ENCODE results near the gene ALG1. TPM values are rescaled to one million over a fixed set of nuclear protein-coding genes. Genes with fewer than 3 reads are reported as not detected.
"Not testable (repeated sequence)": the region's sequence is repeated elsewhere in the genome, so short reads cannot be mapped to it uniquely, and the experiment has no call there.

Gene ALG1
- polyA plus RNA-seq, 1 donor from 2014 or later, result 13.9 TPM

DNA sequence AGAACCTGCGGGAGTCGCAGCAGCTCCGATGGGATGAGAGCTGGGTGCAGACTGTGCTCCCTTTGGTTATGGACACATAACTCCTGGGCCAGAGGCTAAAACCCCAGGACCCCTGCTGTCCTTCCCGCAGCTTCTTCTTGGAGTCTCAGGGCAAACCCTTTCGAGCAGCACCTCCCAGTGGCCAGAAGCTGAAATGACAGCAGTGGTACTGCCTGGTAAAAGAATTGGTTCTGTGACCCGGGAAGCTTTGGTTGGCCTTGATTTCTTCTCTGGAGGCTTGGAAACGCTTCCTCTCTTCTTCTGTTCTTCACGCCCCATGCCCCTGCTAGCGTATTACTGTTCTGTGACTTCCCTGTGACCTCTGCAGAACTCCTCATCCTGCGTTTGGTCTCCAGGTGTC is 13.2 kb downstream of the ALG1 start:
- H3K36me3 ChIP-seq (ENCODE audit: insufficient read depth, low read length); H3K9me3 ChIP-seq (ENCODE audit: low read length); H3F3A ChIP-seq (ENCODE audit: insufficient read depth, low read length, poor library complexity, severe bottlenecking); H3K4me2 ChIP-seq (ENCODE audit: low read length); H3K79me2 ChIP-seq (replicated peaks; ENCODE audit: insufficient read depth, low read length); H3K27me3 ChIP-seq (ENCODE audit: insufficient read depth, low read depth, low read length); H3K9ac ChIP-seq (ENCODE audit: low read length); H3K4me3 ChIP-seq (ENCODE audit: low read length); H4K20me1 ChIP-seq (ENCODE audit: insufficient read depth); H2AFZ ChIP-seq (ENCODE audit: low read depth, low read length); H3K9me2 ChIP-seq (ENCODE audit: insufficient read depth, low read length); H3K27ac ChIP-seq (ENCODE audit: low read length): not testable (repeated sequence)
- TF ChIP-seq, protein P1, sequence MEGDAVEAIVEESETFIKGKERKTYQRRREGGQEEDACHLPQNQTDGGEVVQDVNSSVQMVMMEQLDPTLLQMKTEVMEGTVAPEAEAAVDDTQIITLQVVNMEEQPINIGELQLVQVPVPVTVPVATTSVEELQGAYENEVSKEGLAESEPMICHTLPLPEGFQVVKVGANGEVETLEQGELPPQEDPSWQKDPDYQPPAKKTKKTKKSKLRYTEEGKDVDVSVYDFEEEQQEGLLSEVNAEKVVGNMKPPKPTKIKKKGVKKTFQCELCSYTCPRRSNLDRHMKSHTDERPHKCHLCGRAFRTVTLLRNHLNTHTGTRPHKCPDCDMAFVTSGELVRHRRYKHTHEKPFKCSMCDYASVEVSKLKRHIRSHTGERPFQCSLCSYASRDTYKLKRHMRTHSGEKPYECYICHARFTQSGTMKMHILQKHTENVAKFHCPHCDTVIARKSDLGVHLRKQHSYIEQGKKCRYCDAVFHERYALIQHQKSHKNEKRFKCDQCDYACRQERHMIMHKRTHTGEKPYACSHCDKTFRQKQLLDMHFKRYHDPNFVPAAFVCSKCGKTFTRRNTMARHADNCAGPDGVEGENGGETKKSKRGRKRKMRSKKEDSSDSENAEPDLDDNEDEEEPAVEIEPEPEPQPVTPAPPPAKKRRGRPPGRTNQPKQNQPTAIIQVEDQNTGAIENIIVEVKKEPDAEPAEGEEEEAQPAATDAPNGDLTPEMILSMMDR (IDR thresholded peaks at IDR 0.05; ENCODE audit: poor library complexity, severe bottlenecking), result peak; percentile 68
- TF ChIP-seq RAD21 (conservative IDR thresholded peaks at IDR 0.05), result peak; percentile 48
- peak; percentile 46 for TF ChIP-seq SMC3 (conservative IDR thresholded peaks at IDR 0.05; ENCODE audit: poor library complexity)

DNA sequence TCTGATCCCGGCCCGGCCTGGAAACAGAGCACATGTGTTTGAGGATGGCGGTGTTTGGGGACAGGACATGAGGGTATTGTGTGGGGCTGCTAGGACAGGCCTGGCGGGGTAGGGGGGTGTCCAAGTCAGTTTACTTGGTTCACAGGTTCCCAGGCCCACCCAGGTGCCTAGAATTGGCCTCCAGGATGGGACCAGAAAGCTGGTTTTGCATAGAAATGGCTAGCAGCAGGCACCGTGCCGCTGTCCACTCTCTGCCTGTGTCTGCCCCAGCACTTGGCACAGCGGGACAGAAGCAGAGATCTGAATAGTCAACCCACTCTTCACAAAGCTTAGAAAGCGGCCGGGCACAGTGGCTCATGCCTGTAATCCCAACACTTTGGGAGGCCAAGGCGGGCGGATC is 14.1 kb downstream of the ALG1 start:
- not testable (repeated sequence) for H3K4me2 ChIP-seq (ENCODE audit: low read length); H2AFZ ChIP-seq (ENCODE audit: low read depth, low read length); H4K20me1 ChIP-seq (ENCODE audit: insufficient read depth); H3K79me2 ChIP-seq (replicated peaks; ENCODE audit: insufficient read depth, low read length); H3K36me3 ChIP-seq (ENCODE audit: insufficient read depth, low read length); H3F3A ChIP-seq (ENCODE audit: insufficient read depth, low read length, poor library complexity, severe bottlenecking); H3K4me3 ChIP-seq (ENCODE audit: low read length); H3K27ac ChIP-seq (ENCODE audit: low read length); H3K9me2 ChIP-seq (ENCODE audit: insufficient read depth, low read length); H3K9ac ChIP-seq (ENCODE audit: low read length); H3K9me3 ChIP-seq (ENCODE audit: low read length); H3K27me3 ChIP-seq (ENCODE audit: insufficient read depth, low read depth, low read length)

DNA sequence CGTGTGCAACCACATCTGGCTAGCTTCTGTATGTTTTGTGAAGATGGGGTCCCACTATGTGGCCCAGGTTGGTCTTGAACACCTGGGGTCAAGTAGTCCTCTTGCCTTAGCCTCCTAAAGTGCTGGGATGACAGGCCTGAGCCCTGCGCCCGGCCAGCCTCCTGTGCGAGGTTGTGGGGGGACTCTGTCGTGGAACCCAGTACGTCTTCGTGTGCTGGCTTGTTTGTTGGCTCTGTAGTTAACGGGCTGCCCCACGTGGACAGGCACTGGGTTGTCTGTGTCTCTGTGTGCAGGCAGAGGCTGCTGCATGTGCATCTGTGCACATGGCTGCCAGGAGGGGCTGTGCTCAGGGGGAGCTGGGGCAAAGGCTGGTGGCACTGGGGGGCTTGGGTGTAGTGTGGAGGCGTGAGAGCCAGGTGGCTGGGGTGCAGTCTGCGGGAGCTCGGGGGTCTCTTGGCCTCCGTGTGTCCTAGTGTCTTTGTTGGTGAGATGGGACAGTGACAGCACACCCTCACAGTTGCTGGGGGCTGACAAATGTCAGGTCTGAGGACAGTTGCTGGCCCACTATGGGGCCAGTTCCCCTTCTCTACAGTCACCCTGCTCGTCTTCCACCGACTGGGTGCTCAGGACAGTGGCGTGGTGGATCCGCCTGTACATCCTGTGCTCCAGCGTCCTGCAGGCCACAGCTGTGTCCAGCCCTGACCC is 16.6 kb downstream of the ALG1 start:
- not testable (repeated sequence) for H3K9ac ChIP-seq (ENCODE audit: low read length); H3K79me2 ChIP-seq (replicated peaks; ENCODE audit: insufficient read depth, low read length); H2AFZ ChIP-seq (ENCODE audit: low read depth, low read length); H3K9me2 ChIP-seq (ENCODE audit: insufficient read depth, low read length); H3K27ac ChIP-seq (ENCODE audit: low read length); H3F3A ChIP-seq (ENCODE audit: insufficient read depth, low read length, poor library complexity, severe bottlenecking); H4K20me1 ChIP-seq (ENCODE audit: insufficient read depth); H3K9me3 ChIP-seq (ENCODE audit: low read length); H3K36me3 ChIP-seq (ENCODE audit: insufficient read depth, low read length); H3K4me2 ChIP-seq (ENCODE audit: low read length); H3K4me3 ChIP-seq (ENCODE audit: low read length); H3K27me3 ChIP-seq (ENCODE audit: insufficient read depth, low read depth, low read length)

DNA sequence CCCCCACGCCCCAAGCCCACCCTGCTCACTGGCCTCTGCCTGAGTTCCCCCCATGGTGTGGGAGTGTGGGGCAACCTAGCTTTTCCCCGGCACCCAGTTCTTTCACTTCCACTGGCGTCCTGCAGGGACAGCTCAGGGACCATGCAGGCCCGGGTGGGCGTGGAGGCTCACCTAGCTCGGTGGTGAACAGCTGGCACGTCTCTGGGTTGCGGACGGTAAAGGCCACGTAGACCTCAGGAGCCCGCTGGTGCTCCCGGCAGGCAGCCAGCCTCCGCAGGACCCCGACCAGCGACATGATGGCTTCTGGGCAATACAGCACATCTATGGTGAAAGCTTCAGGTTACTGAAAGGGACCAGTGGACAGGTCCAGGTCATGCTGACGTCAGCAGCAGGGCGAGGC is 17.3 kb downstream of the ALG1 start:
- H3K4me3 ChIP-seq (ENCODE audit: low read length); H2AFZ ChIP-seq (ENCODE audit: low read depth, low read length); H3K36me3 ChIP-seq (ENCODE audit: insufficient read depth, low read length); H3K9me2 ChIP-seq (ENCODE audit: insufficient read depth, low read length); H3F3A ChIP-seq (ENCODE audit: insufficient read depth, low read length, poor library complexity, severe bottlenecking); H3K9ac ChIP-seq (ENCODE audit: low read length); H3K27ac ChIP-seq (ENCODE audit: low read length); H4K20me1 ChIP-seq (ENCODE audit: insufficient read depth); H3K9me3 ChIP-seq (ENCODE audit: low read length); H3K4me2 ChIP-seq (ENCODE audit: low read length); H3K79me2 ChIP-seq (replicated peaks; ENCODE audit: insufficient read depth, low read length); H3K27me3 ChIP-seq (ENCODE audit: insufficient read depth, low read depth, low read length): not testable (repeated sequence)

DNA sequence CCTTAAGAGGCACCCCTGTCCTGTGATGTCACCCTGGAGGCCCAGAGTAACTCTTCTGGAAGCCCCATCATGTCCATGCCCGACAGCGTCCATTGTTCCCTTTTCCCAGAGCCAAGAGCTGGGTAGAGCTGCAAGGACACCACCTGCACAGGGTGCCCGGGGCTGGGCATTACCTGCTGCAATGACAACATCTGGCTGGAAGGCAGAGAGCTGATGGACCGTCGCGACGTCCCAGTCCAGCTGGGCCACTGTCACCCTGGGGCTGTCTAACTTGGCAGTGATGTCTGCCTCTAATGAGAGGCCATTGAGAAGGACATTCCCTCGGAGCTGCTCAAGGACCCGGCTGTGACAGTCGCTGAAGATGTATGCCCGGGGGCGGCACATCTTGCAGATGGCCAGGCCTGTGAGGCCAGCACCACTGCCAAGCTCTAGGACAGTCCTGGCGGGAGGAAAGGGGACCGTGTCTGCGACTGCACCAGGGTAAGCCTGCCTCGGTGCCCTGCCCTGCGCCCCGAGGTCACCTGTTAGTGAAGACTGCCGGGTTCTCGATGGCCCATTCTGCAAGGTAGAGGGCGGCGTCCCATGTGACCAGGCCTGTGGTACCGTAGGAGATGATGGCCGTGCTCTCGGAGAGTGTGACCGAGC is 18.4 kb downstream of the ALG1 start:
- not testable (repeated sequence) for H3K27me3 ChIP-seq (ENCODE audit: insufficient read depth, low read depth, low read length); H3K36me3 ChIP-seq (ENCODE audit: insufficient read depth, low read length); H3K79me2 ChIP-seq (replicated peaks; ENCODE audit: insufficient read depth, low read length); H3F3A ChIP-seq (ENCODE audit: insufficient read depth, low read length, poor library complexity, severe bottlenecking); H3K4me2 ChIP-seq (ENCODE audit: low read length); H3K9ac ChIP-seq (ENCODE audit: low read length); H2AFZ ChIP-seq (ENCODE audit: low read depth, low read length); H3K9me2 ChIP-seq (ENCODE audit: insufficient read depth, low read length); H4K20me1 ChIP-seq (ENCODE audit: insufficient read depth); H3K4me3 ChIP-seq (ENCODE audit: low read length); H3K27ac ChIP-seq (ENCODE audit: low read length); H3K9me3 ChIP-seq (ENCODE audit: low read length)

DNA sequence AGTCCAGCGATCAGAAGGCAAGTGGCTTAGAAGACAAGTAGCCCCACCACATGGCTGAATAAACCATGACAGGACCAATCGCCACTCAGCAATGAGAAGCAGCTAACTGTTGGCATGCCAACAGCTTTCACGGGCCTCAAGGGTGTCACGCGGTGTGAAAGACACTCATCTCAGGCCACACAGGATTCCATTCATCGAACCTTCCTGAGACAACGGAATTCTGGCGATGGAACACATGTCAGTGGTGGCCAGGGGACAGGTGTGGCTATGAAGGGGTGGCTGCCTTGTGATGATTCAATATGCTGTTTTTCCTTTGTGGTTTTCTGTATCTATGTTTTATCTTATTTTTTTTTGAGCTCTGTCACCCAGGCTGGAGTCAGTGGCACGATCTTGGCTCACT is 18.9 kb downstream of the ALG1 start:
- not testable (repeated sequence) for H3K4me2 ChIP-seq (ENCODE audit: low read length); H4K20me1 ChIP-seq (ENCODE audit: insufficient read depth); H3K27ac ChIP-seq (ENCODE audit: low read length); H3K4me3 ChIP-seq (ENCODE audit: low read length); H3F3A ChIP-seq (ENCODE audit: insufficient read depth, low read length, poor library complexity, severe bottlenecking); H3K36me3 ChIP-seq (ENCODE audit: insufficient read depth, low read length); H2AFZ ChIP-seq (ENCODE audit: low read depth, low read length); H3K27me3 ChIP-seq (ENCODE audit: insufficient read depth, low read depth, low read length); H3K9me3 ChIP-seq (ENCODE audit: low read length); H3K9ac ChIP-seq (ENCODE audit: low read length); H3K79me2 ChIP-seq (replicated peaks; ENCODE audit: insufficient read depth, low read length); H3K9me2 ChIP-seq (ENCODE audit: insufficient read depth, low read length)

DNA sequence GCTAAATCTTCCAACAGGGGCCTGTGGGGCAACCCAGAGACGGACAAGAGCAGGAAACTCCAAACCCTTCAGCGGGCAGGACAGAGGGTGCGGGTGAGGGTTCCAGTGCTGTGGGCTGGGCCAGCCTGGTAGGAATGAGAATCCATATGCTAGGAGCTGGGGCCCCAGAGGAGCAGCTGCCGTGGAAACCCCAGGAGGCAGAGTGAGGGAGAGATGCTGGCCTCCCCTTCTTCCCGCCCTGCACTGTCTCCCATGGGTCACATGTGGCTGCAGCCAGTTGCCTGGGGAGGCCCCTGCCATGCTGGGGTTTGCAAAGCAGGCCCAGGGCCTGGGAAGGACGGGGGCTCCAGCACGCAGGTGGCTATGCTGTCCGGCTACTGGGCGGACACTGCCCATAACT is 21.4 kb downstream of the ALG1 start:
- H3K4me3 ChIP-seq (ENCODE audit: low read length); H3K27ac ChIP-seq (ENCODE audit: low read length); H3K9ac ChIP-seq (ENCODE audit: low read length); H2AFZ ChIP-seq (ENCODE audit: low read depth, low read length); H3K9me3 ChIP-seq (ENCODE audit: low read length); H3K79me2 ChIP-seq (replicated peaks; ENCODE audit: insufficient read depth, low read length); H3F3A ChIP-seq (ENCODE audit: insufficient read depth, low read length, poor library complexity, severe bottlenecking); H3K36me3 ChIP-seq (ENCODE audit: insufficient read depth, low read length); H3K9me2 ChIP-seq (ENCODE audit: insufficient read depth, low read length); H3K4me2 ChIP-seq (ENCODE audit: low read length); H3K27me3 ChIP-seq (ENCODE audit: insufficient read depth, low read depth, low read length); H4K20me1 ChIP-seq (ENCODE audit: insufficient read depth): not testable (repeated sequence)

Data from neural cell (in vitro differentiated cells).